HG03432 (cell line): ENCODE measurements around the gene RCAN1.

Source experiments
- ATAC-seq: cut with Tn5 transposase; IDR thresholded peaks from one replicate; pipeline ENCODE4 v1.9.1; 2021; ENCODE audit warnings: mild to moderate bottlenecking, moderate library complexity; ENCODE audit not compliant: unreplicated experiment

RCAN1 gene

DNA sequence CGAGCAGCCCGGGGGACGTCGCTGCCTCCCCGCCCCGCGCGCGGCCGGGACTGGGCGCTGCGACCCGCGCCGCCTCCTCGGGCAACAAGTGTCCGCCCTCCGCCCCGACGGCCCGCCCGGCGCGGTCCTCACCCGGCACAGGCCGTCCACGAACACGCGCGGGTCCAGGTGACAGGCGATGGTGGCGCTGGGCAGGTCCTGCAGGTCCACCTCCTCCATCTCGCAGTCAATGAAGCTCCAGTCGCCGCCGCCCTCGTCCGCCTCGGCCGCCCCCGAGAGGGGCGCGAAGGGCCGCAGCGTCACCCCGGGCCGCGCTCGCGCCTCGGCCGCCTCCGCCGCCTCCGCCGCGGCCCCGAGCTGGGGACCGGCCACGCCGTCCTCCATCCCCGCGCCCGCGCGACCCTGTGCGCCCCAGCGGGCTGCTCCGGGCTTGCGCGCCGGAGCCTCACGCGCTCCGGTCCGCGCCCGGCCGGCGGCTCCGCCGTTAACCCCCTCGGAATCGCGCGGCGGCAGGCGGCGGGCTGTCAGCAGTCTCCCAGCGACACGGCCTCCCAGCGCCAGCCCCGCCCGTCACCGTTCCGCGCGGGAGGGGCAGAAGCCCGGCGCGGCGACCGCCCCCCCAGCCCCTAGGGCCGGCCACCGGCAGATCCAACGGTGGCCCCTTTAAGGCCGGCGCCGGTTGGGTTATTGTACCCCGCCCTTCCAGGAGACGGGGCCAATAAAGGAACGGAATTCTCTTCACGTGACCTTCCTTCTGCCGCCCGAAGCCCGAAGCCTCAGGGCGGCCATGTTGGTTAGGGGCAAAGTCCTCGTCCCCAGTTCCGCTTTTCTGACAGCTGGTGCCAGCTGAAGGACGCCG lies at the start of gene RCAN1:
TSS of gene RCAN1 (minus strand) at position 486 of the 859 bp plus-strand sequence. CDS start at position 384, 102 bp downstream.
- peak; percentile 96 for ATAC-seq

DNA sequence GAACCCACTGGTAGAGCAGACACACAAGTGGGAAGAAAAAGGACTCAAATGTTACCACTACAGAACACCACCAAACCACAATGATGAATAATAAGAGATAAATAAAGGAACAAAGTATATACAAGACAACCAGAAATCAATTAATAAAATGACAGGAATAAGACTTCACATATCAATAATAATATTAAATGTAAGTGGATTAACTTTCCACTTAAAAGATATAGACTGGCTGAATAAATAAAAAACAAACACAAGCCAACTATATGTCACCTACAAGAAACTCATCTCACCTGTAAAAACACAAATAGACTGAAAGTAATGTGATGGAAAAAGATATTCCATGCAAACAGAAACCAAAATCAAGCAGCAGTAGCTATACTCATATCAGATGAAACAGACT lies 46.9 kb upstream of the RCAN1 start:
- no peak for ATAC-seq

DNA sequence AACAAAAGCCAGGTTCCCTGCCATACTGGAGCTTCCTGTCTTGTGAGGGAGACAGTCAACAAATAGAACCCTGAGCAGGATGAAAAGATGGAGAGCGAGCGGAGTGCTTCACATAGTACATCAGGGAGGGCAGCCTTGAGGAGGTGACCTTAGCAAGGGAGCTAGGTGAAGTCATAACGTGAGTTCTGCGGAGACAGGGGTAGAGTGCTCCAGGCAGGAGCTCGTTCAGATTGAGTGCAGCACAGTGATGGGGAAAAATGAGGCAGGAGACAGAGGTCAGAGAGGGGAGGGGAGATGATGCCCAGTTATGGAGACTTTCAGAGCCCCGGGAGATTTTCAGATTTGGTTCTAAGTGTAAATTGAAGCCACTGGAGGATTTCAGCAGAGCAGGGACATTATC lies 38.6 kb upstream of the RCAN1 start:
- no peak for ATAC-seq

- no peak for ATAC-seq
Measured at GRCh38 chr21:34651642-34652041, 36.7 kb upstream of the RCAN1 start.

DNA sequence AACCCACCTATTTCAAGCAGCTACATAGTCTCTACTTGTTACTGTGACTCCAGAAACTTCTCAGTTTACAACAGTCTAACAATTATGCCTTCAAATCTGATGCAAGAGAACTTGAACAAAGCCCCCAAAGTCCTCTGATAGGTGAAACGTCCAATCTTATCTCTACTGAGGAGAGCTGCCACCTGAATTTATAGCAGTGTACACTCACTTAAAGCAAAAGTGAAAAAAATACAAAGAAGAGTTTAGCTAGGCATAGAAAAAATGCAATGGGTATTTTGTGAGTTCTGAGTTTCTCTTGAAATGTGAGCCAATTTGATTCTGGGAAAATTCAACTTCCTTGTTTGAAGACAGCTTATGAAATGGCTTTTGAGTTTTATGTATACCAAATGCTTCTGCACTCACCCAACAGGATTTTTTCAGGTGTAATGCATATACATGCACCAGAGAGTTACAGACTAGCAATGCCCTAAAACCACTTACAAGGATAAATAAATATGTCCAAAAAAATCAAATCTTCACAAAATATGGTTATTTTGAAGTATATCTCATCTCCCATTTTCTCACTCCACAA lies 36.0 kb upstream of the RCAN1 start:
- ATAC-seq, result no peak

DNA sequence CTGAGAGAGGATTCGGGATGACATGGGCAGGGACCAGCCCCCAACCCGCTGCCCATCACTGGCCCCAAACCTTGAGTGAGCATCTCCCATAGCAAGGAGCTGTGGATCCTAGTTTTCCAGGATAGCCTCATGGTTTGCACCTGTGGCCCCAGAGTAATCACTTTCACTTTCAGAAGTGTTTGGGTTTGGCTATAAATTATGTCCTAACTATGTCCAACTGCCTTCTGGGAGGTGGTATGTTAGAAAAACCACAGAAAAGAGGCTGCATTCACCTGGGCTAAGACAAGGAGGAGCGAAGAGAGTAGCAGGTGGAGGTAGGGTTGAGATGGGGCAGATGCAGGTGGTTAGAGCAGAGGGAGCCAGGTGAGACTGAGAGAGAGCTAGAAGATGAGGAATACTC lies 34.5 kb upstream of the RCAN1 start:
- ATAC-seq, result no peak

DNA sequence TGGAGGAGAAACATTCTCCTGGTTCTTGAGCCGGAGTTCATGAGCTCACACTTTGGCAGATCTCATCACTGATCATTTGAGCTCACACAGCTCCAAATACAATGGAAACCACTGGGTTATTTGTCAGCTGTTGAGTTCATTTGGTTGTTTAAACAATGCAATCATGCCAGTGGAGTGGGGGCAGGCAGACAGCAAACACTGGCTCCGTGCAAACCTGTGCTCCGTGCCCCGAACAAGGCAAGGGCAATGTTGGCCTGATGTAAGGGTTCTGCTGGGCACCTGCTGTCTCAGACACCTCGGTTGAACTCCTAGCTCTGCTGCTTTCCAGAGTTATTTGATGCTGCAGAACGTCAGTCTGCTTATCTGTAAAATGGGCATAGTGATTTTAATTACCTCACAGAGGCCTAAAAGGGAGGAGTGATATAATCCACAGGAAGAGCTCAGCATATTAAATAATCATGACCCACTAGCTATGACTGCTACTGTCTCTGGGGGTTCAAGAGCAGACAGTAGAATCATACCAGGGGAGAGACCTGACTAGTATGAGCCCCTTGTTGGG lies 33.9 kb upstream of the RCAN1 start:
- ATAC-seq, result no peak

DNA sequence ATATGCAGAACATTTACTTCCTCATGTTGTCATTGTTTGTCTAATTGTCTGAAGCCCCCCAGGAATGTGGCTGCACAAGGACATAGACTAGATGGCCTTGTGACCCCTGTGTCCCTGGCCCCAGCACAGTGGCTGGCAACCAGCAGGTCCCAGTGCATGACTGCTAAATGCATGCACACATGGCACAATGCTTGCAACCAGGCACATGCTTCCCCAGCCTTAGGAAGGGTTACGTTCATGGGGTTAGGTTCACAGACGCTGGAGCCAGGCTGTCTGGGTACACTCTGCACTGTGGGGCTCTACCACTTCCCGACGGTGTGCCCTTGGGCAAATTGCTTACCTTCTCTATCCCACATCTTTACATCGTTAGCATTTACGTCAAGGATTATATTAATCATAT lies 32.6 kb upstream of the RCAN1 start:
- ATAC-seq, result no peak

DNA sequence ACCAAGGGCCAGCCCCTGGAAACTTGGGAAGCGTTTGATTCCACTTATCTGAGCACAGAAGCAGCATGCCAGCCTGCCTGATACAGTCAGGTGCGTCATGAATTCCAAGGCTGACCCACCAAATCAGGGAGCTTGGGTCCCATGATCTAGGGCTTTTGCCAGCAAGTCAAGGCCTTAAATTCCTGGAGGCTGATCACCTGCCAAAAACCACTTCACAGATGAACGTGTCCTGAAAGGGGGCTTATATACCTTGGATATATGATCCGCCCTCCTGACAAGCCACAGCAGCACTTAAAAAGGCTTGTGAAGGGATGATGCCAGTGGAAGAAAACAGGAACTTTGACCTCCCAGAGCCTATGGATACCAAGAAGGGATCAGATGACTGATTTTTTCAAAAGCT lies 29.9 kb upstream of the RCAN1 start:
- no peak for ATAC-seq

DNA sequence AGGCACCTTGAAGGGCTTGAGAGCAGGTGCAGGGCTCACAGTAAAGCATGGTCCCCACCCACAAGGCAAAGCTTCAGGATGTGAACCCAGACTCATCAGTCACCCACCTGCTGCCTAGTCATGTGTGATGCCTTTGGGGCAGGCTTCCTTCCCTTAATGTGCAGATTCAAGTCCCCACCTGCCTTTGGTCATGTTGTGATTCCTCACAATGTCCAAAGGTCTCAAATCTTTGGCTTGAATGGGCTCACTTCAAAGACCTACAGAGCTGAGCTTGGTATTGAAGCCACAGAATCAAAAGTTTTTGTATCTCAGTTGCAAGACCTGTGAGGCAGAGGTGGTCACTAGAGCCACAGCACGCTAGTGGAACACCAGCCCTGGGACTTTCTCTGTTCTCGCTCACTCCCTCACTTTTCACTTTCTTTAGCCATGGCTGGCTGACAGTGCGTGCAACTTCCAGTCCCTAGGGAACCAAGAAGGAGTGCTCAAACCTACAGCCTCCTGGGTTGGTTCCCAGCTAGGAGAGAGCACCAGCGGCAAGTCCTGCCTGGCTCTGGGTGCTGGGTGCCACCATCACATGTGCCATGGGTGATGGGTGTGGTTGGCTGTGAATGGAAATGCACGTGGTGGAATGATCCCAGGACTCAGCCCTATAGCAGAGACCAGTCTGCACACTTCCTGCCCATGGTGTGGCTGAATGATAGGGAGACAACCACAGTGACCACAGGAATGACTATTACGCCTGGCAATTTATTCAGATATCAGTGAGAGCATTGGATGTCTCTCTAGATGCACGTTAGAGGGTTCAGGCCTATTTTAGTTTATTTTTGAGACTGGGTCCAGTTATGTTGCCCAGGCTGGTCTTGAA lies 27.5 kb upstream of the RCAN1 start:
- peak; percentile 63 for ATAC-seq

DNA sequence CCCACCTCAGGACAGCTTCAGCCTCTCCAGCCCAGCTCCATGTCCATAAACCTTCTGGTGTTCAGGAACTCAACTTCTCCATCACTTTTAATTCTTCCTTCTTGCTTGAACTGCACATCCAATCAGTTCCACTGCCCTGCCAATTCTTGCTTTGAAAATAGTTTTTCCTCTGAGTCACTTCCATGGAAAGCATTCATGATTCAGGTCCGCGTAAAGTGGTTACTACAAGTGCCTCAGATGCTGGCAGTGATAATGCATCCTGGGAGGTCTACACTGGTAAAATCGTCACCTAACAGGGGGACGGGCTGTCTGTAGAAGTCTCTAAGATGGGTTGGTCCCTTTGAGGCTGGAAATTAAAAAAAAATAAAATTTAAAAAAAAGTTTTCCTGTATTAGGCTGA lies 25.9 kb upstream of the RCAN1 start:
- ATAC-seq, result no peak

- ATAC-seq, result peak; percentile 47
Measured at GRCh38 chr21:34639882-34640788, 25.2 kb upstream of the RCAN1 start.

- ATAC-seq, result no peak
Measured at GRCh38 chr21:34639250-34639649, 24.3 kb upstream of the RCAN1 start.

DNA sequence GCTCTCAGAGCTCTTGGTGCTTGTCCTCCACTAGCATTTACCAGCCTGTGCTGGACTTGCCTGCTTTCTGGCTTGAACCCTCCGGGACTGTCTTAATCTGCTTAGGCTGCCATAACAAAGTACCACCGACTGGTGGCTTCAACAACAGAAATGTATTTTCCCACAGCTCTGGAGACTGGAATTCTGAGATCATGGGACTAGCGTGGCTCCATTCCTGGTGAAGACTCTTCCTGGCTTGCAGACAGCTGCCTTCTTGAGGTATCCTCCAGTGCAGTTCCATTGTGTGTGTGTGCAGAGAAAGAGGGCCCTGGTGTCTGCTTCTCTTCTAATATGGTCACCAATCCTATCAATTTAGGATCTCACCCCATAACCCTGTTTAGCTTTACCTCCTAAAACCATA lies 22.0 kb upstream of the RCAN1 start:
- ATAC-seq, result no peak

DNA sequence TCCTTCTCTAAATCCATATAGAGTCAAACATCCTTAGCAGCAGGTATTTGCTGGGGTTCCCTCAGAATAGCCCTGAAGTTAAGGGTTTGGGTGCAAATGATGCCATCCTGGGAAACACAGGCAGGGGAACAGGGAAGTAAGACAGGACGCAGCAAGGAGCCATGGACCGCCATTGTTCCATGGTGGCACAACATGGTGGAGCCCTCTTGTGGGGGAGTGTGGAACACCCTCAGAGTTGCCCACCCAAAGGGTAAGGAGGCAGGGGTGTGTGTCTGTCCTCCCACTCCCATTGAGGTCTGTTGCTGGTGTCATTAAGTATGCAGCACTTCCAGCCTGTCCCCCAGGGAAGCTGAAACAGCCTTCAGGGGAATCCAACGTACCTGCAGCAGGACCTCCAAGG lies 20.4 kb upstream of the RCAN1 start:
- ATAC-seq, result no peak

DNA sequence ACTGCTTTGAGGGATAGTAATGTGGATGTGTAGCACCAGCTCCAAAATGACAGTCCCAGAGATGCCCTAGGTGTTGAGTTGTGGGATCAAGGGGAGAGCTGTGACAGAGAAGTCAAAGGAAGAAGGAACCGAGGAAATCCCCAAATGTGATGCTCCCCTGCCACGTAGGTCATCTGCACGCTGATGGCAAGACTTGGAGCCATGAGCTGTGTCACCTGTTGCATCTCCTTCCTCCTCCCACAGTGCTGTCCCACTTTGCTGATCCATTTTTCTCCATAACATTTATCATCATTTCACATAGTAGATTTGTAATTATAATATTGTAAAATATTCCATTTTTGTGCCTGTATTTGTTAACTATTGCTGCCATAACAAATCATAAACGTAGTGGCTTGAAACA lies 17.6 kb upstream of the RCAN1 start:
- ATAC-seq, result no peak

GRCh38 chr21:34630536-34631143 lies 15.7 kb upstream of the RCAN1 start:
- peak; percentile 45 for ATAC-seq

DNA sequence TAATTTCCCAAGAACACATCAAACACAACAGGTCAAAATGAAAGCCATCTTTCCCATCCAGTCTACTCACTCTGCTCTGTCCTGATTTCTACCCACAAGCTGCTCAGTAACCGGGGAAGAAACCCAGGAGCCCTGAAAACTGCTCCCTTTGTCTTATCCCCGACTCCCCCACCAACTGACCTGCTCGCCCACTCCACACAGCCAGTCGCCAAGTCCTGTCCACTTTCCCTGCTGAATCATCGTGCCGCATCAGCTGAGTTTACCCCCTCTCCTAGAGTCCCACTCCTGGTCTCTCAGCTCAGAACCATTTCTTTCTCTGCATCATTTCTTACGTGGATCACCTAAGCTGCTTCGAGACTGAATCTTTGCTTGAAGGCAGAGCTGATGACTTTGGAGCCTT lies 11.2 kb upstream of the RCAN1 start:
- no peak for ATAC-seq

GRCh38 chr21:34625030-34625593 lies 10.2 kb upstream of the RCAN1 start:
- ATAC-seq, result no peak

GRCh38 chr21:34623516-34623915 lies 8.6 kb upstream of the RCAN1 start:
- ATAC-seq, result no peak
